ENCODE results near the gene GLTP. TPM values are rescaled to one million over a fixed set of nuclear protein-coding genes. Genes with fewer than 3 reads are reported as not detected.

The GLTP gene
- total and polyA plus RNA-seq, 2 of the 13 experiments (the other 11 are each of a cell fraction or from before 2014, with no cell fraction given), result 10.7 to 12.9 TPM

DNA sequence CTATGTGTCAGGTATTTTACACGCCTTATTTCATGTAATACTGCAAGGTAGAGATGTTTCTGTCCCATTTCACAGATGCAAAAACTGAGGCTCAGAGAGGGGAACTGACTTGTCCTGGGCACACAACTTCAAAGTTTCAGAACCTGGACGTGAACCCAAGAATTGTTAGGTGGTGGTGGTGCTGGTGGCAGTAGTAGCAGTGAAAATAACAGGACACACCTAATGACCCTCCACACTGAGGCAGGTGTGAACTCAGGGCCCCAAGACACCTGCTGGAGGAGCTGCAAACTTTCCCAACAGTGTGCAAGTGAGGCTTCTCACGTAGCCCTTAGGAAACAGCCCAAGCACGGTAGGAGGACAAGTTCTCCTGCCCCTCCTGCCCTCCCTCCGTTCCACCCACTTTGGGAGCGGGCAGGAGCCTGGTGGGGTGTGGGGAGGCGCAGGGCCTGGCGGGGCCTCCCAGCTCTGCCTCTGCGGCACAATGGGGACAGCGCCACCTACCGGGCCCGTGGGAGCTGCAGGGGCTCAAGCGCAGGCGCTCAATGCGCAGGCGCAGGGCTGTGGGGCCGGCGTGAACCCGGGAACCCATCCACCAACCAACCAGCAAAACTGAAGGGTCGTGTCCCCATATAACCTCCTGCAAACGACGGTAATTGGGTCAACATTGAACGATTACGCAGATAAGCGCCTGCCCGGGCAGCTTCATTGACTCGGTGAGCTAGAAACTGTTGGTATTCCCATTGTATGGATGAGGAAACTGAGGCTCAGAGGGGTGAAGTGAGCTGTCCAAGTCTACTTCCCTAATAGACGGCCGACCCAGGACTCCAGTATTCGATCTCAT is 35.1 kb downstream of the GLTP start (continued):
- TF ChIP-seq NR0B2 (CRISPR knock-in tag; IDR thresholded peaks at IDR 0.05) (0 out of 2 replicates have a peak, but pooled peaks have one; percentile 32), ZNF777 (CRISPR knock-in tag; IDR thresholded peaks at IDR 0.05) (peak; percentile 48), HDAC2 (CRISPR knock-in tag; IDR thresholded peaks at IDR 0.05) (peak; percentile 81; the same call in 1 of the 2 replicates), ARID5B (CRISPR knock-in tag; IDR thresholded peaks at IDR 0.05) (0 out of 2 replicates have a peak, but pooled peaks have one; percentile 20), ZBED4 (CRISPR knock-in tag; IDR thresholded peaks at IDR 0.05; ENCODE audit: borderline replicate concordance) (0 out of 2 replicates have a peak, but pooled peaks have one; percentile 34), USF2 (IDR thresholded peaks at IDR 0.05; ENCODE audit: low read depth, low read length) (no peak), USF2 (CRISPR knock-in tag; IDR thresholded peaks at IDR 0.05; ENCODE audit: borderline replicate concordance) (0 out of 2 replicates have a peak, but pooled peaks have one; percentile 24), NR1H2 (CRISPR knock-in tag; IDR thresholded peaks at IDR 0.05; ENCODE audit: borderline replicate concordance, low read depth) (0 out of 2 replicates have a peak, but pooled peaks have one; percentile 10), BORCS8-MEF2B (CRISPR knock-in tag; IDR thresholded peaks at IDR 0.05) (peak; percentile 56), U2AF1 (optimal IDR thresholded peaks at IDR 0.05; ENCODE audit: low read depth, low read length) (no peak), WIZ (CRISPR knock-in tag; IDR thresholded peaks at IDR 0.05) (0 out of 2 replicates have a peak, but pooled peaks have one; percentile 13), SRF (IDR thresholded peaks at IDR 0.05; ENCODE audit: low read depth, low read length) (peak; percentile 12; the same call in 1 of the 2 replicates), SPEN (CRISPR knock-in tag; IDR thresholded peaks at IDR 0.05; ENCODE audit: low read depth) (peak; percentile 51; the same call in 1 of the 2 replicates), SOX6 (IDR thresholded peaks at IDR 0.05) (no peak), SOX6 (CRISPR knock-in tag; IDR thresholded peaks at IDR 0.05) (peak; percentile 50; the same call in 1 of the 2 replicates), ZFY (CRISPR knock-in tag; IDR thresholded peaks at IDR 0.05) (peak; percentile 51; the same call in 1 of the 2 replicates)
- TF ChIP-seq, protein P1, sequence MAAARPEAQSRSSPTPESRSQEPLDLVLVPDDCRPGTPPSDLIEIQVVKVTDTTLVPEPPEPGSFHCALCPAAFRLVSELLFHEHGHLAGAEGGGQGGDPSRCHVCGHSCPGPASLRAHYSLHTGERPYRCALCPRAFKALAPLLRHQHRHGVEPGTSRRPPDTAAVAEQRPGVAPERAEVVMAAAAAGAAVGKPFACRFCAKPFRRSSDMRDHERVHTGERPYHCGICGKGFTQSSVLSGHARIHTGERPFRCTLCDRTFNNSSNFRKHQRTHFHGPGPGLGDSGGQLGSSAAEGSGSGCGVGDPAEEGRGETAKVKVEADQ (CRISPR knock-in tag; IDR thresholded peaks at IDR 0.05; ENCODE audit: borderline replicate concordance), result no peak
